Stomach smooth muscle (tissue), 2 donors: ENCODE measurements around the gene WASF3.
"Not testable (repeated sequence)": the region's sequence is repeated elsewhere in the genome, so short reads cannot be mapped to it uniquely, and the experiment has no call there.

Experiments used
- H3K27ac ChIP-seq: one replicate; pipeline ENCODE4 v1.7.0; 2013; ENCODE audit warnings: mild to moderate bottlenecking, low read length, inconsistent platforms
- H3K27me3 ChIP-seq, 2 donors: one replicate each; pipeline ENCODE4 v1.7.0; 2013; ENCODE audit warnings: low read length in 2 of 2; ENCODE audit not compliant: insufficient read depth in 2 of 2, control insufficient read depth in 1 of 2
- H3K36me3 ChIP-seq, 2 donors: one replicate each; pipeline ENCODE4 v1.7.0; 2013; ENCODE audit warnings: low read length in 2 of 2; ENCODE audit not compliant: control insufficient read depth in 2 of 2, insufficient read depth in 2 of 2
- H3K4me1 ChIP-seq: one replicate; pipeline ENCODE4 v1.7.0; 2013; ENCODE audit warnings: low read length; ENCODE audit not compliant: control insufficient read depth, insufficient read depth
- H3K4me3 ChIP-seq, 2 donors: one replicate each; pipeline ENCODE4 v1.7.0; 2013; ENCODE audit warnings: low read length in 2 of 2
- H3K9ac ChIP-seq, 2 donors: one replicate each; pipeline ENCODE4 v1.7.0; 2013; ENCODE audit warnings: low read length in 2 of 2, mild to moderate bottlenecking in 1 of 2
- H3K9me3 ChIP-seq, 2 donors: one replicate each; pipeline ENCODE4 v1.7.0; 2013; ENCODE audit warnings: low read length in 2 of 2; ENCODE audit not compliant: control insufficient read depth in 2 of 2
- donor health status: healthy.
- donor health status: Pancreatic carcinoma.

The WASF3 gene

GRCh38 chr13:26624572-26624971 is 67.1 kb downstream of the WASF3 start:
- H3K9ac ChIP-seq = no peak overlapping the region
- H3K4me3 ChIP-seq = no peak overlapping the region
- H3K27ac ChIP-seq = no peak overlapping the region
- H3K9me3 ChIP-seq = peaks cover 0 to 6% of the 10 kb centered on the region in 2 donors
- H3K4me1 ChIP-seq = no peaks in the 10 kb centered on the region
- no peaks in the 10 kb centered on the region for H3K36me3 ChIP-seq
- no peaks in the 10 kb centered on the region for H3K27me3 ChIP-seq

GRCh38 chr13:26626271-26626670 is 68.8 kb downstream of the WASF3 start:
- Histone ChIP-seq H3K9me3 (peaks cover 0 to 6% of the 10 kb centered on the region in 2 donors), H3K27ac (no peak overlapping the region), H3K36me3 (no peaks in the 10 kb centered on the region), H3K4me1 (no peaks in the 10 kb centered on the region), H3K4me3 (no peak overlapping the region), H3K27me3 (no peaks in the 10 kb centered on the region), H3K9ac (no peak overlapping the region)

GRCh38 chr13:26628706-26629105 is 71.2 kb downstream of the WASF3 start:
- Histone ChIP-seq H3K27ac (no peak overlapping the region), H3K9me3 (peaks cover 0 to 6% of the 10 kb centered on the region in 2 donors), H3K9ac (no peak overlapping the region), H3K4me1 (no peaks in the 10 kb centered on the region), H3K27me3 (no peaks in the 10 kb centered on the region), H3K36me3 (no peaks in the 10 kb centered on the region), H3K4me3 (no peak overlapping the region)

- Histone ChIP-seq H3K27ac (no peak overlapping the region), H3K9ac (no peak overlapping the region), H3K4me1 (no peaks in the 10 kb centered on the region), H3K27me3 (no peaks in the 10 kb centered on the region), H3K4me3 (no peak overlapping the region), H3K9me3 (peaks cover 0 to 3% of the 10 kb centered on the region in 2 donors), H3K36me3 (no peaks in the 10 kb centered on the region)
These were observed 71.9 kb downstream of the WASF3 start for GRCh38 chr13:26629260-26629825.

- not testable (repeated sequence) for H3K36me3 ChIP-seq, H3K4me1 ChIP-seq
These were observed 78.2 kb downstream of the WASF3 start for GRCh38 chr13:26635634-26636033.

GRCh38 chr13:26636073-26636472 is 78.6 kb downstream of the WASF3 start:
- not testable (repeated sequence) for H3K27me3 ChIP-seq, H3K27ac ChIP-seq, H3K9ac ChIP-seq, H3K4me1 ChIP-seq, H3K4me3 ChIP-seq, H3K36me3 ChIP-seq, H3K9me3 ChIP-seq

More at GRCh38 chr13:26635634-26636033, 78.2 kb downstream of the WASF3 start:
- not testable (repeated sequence) for H3K4me3 ChIP-seq, H3K9ac ChIP-seq, H3K27ac ChIP-seq, H3K9me3 ChIP-seq, H3K27me3 ChIP-seq

GRCh38 chr13:26646603-26647002 is 89.1 kb downstream of the WASF3 start:
- Histone ChIP-seq H3K9ac (no peak overlapping the region), H3K27me3 (no peaks in the 10 kb centered on the region), H3K9me3 (peaks cover 0 to 3% of the 10 kb centered on the region in 2 donors), H3K4me3 (no peak overlapping the region), H3K36me3 (peaks cover 4 to 5% of the 10 kb centered on the region in 2 donors), H3K4me1 (no peaks in the 10 kb centered on the region), H3K27ac (no peak overlapping the region)

GRCh38 chr13:26651234-26651633 is 93.8 kb downstream of the WASF3 start:
- no peaks in the 10 kb centered on the region for H3K9me3 ChIP-seq
- H3K27ac ChIP-seq = no peak overlapping the region
- no peak overlapping the region for H3K4me3 ChIP-seq
- H3K27me3 ChIP-seq = no peaks in the 10 kb centered on the region
- H3K4me1 ChIP-seq = no peaks in the 10 kb centered on the region
- no peak overlapping the region for H3K9ac ChIP-seq
- H3K36me3 ChIP-seq = no peaks in the 10 kb centered on the region

GRCh38 chr13:26653310-26653709 is 95.8 kb downstream of the WASF3 start:
- Histone ChIP-seq H3K9ac (no peak overlapping the region), H3K4me3 (no peak overlapping the region), H3K36me3 (no peaks in the 10 kb centered on the region), H3K27ac (no peak overlapping the region), H3K27me3 (no peaks in the 10 kb centered on the region), H3K4me1 (no peaks in the 10 kb centered on the region), H3K9me3 (no peaks in the 10 kb centered on the region)

GRCh38 chr13:26653842-26654241 is 96.4 kb downstream of the WASF3 start:
- no peak overlapping the region for H3K4me3 ChIP-seq
- H3K9ac ChIP-seq = no peak overlapping the region
- no peaks in the 10 kb centered on the region for H3K36me3 ChIP-seq
- no peaks in the 10 kb centered on the region for H3K4me1 ChIP-seq
- H3K27ac ChIP-seq = no peak overlapping the region
- H3K27me3 ChIP-seq = no peaks in the 10 kb centered on the region
- no peaks in the 10 kb centered on the region for H3K9me3 ChIP-seq

- Histone ChIP-seq H3K4me3 (no peak overlapping the region), H3K9me3 (no peaks in the 10 kb centered on the region), H3K27me3 (no peaks in the 10 kb centered on the region), H3K36me3 (no peaks in the 10 kb centered on the region), H3K27ac (no peak overlapping the region), H3K9ac (no peak overlapping the region), H3K4me1 (no peaks in the 10 kb centered on the region)
These were observed 99.4 kb downstream of the WASF3 start for GRCh38 chr13:26656919-26657318.
